Epithelial cell of esophagus (primary cell): Measurements from ENCODE around the gene DCAF16.

Experiments
- DNase-seq: peaks from one replicate; pipeline ENCODE4 v3.0.0; 2010; ENCODE audit warnings: low read depth
- H3K4me3 ChIP-seq: 2 replicates; pipeline ENCODE4 v1.5.1; 2011; ENCODE audit warnings: mild to moderate bottlenecking, low read length, control low read depth
- CTCF ChIP-seq: IDR thresholded peaks from 2 replicates; pipeline ENCODE4 v1.5.1; 2011; ENCODE audit warnings: low read depth, mild to moderate bottlenecking, low read length, control low read depth, inconsistent platforms; ENCODE audit not compliant: insufficient read depth; ENCODE audit errors: missing control alignments

The DCAF16 gene

GRCh38 chr4:17817027-17817426, 6.5 kb upstream of the DCAF16 start:
- peak; percentile 70 for DNase-seq
- peak; percentile 56 for TF ChIP-seq CTCF
- no peak overlapping the region for H3K4me3 ChIP-seq

GRCh38 chr4:17816142-17816541, 5.6 kb upstream of the DCAF16 start:
- no peak for DNase-seq
- H3K4me3 ChIP-seq: no peak overlapping the region
- no peak for TF ChIP-seq CTCF

- no peak overlapping the region for H3K4me3 ChIP-seq
- peak; percentile 42 for DNase-seq
- TF ChIP-seq CTCF: no peak
These were observed 3.6 kb upstream of the DCAF16 start for GRCh38 chr4:17814140-17814539.

GRCh38 chr4:17812801-17813200, 2.2 kb upstream of the DCAF16 start:
- no peak for TF ChIP-seq CTCF
- H3K4me3 ChIP-seq: no peak overlapping the region
- DNase-seq: no peak

GRCh38 chr4:17812125-17812524, 1.6 kb upstream of the DCAF16 start:
- no peak for DNase-seq
- TF ChIP-seq CTCF: no peak
- H3K4me3 ChIP-seq: peak overlapping the region; percentile 89

GRCh38 chr4:17811078-17811603, 584 bp upstream of the DCAF16 start:
- peak overlapping the region; percentile 89 for H3K4me3 ChIP-seq
- no peak for TF ChIP-seq CTCF
- DNase-seq: no peak

- DNase-seq: no peak
- peak overlapping the region; percentile 89 for H3K4me3 ChIP-seq
These were observed 890 bp downstream of the DCAF16 start for GRCh38 chr4:17809667-17810066.

More at GRCh38 chr4:17809667-17810066, 890 bp downstream of the DCAF16 start:
- TF ChIP-seq CTCF: no peak
